ENCODE measurements around the gene KCNJ4.
A peak's percentile ranks its signal among the peaks of the same experiment; 100 is the strongest.
"Not testable (repeated sequence)": the region's sequence is repeated elsewhere in the genome, so short reads cannot be mapped to it uniquely, and the experiment has no call there.

Gene KCNJ4

DNA sequence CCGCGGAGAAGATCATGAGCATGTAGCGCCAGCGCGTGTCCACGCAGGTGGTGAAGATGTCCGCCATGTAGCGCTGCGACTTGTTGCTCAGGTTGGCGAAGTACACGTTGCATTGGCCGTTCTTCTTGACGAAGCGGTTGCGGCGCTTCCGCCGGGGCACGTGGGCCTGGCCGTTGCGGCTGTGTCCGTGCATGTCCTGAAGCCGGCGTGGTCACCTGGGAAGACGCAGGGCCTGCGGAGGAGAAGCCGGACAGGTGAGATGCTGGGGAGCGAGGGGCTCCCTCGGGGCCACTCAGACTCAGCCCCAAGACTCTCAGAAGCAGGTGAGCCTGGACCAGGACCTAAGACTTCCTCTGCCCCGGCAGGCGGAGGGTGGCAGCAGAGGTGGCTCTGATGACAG, 27.1 kb downstream of the KCNJ4 start:
- no peak for DNase-seq

DNA sequence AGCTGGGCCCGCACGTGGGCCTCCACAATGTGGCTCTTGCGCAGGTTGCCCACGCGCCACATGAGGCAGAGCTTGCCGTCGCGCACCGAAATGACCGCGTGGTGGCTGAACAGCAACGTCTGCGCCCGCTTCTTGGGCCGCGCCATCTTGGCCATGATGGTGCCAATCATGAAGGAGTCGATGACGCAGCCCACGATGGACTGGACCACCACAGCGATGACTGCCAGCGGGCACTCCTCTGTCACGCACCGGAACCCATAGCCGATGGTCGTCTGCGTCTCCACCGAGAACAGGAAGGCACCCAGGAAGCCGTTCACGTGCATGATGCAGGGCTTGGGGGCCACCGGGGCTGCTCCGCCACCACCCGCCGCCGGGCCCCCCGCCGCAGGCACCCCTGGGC, 27.5 kb downstream of the KCNJ4 start:
- no peak for DNase-seq

DNA sequence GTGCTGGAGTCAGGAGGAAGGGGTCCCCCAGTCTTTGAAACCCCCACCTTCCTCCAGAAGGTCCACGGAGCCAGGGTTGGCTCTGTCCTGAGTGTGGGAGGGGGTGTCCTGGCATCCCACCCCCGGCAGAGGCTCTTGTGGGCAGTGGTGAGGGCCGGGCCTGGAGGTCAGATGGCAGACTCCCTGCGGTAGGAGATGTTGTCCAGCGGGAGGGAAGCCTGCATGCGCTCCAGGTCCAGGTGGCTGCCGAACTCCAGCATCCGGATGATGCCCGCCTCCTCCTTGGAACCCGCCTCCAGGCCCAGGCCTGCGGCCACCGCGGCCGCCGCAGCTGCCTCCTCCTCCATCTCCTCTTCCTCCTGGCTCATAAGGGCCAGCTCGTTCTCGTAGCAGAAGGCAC, 28.4 kb downstream of the KCNJ4 start:
- no peak for DNase-seq

DNA sequence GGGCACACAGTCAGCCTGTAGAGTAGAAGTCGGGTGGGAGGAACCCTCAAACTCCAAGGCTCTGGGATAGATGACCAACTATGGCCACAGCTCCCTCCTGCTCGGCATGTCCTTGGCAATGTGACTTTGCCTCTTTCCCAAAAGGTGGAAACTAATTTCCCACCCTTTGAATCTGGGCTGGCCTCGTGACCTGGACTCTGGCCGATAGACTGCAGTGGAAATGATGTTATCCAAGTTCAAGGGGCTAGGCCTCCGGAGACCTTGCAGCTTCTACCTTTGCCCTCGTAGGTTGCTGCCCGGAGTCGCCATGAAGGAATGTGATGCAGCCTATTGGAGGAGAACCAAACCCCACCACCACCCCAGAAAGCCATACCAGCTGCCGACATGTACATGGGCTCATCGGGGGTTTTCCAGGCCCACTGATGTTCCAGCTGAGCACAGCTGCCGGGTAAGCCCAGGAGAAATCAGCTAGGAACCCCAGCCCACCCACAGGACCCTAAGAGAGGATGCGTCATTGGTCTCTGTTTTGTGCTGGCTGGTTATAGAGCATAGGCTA, 30.4 kb downstream of the KCNJ4 start:
- DNase-seq, result no peak

DNA sequence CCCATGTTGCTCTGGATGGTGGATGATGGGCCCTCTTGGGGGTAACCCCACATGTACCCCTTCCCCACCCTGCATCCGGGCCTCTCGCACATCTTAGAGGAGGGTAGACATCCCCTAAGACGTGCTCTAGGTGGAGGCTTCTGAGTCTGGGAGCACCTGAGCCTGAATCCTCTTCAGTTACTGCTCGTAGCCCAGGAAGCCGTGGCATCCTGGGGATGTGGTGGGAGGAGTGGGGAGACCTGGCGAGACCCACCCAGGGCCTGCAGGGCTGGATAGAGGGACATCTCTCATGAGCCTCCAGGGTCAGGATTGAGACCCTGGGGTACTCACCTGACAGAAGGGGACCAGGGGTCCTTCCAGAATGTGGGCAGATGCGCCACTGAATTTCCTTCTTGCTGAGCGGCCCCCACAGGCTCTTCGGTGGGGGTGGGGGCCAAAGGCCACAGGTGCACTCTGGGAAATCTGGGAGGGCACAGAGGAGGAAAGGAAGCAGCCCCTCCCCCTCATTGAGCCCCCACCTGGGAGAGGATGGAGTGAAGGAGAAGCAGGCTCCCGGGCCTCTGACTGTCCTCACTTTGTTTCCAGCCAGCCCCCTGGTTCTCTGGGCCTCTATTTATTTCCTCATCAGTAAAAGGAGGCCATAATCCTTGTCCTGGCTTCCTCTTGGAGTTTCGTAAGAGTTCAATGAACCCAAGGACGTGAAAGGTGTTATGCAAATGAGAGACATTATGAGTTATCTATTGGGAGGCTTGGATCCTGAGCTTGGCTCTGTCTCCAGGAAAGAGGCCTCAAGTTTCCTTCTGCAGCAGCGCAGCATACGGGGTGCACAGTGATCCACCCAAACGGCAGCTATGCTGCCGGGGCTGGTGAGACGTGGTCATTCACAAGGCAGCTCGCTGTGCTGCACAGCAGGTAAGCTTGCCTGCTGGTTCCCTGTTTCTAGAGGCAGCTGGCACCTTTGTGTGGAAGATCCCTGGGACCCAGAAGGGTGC, 31.2 kb downstream of the KCNJ4 start:
- DNase-seq, result no peak

DNA sequence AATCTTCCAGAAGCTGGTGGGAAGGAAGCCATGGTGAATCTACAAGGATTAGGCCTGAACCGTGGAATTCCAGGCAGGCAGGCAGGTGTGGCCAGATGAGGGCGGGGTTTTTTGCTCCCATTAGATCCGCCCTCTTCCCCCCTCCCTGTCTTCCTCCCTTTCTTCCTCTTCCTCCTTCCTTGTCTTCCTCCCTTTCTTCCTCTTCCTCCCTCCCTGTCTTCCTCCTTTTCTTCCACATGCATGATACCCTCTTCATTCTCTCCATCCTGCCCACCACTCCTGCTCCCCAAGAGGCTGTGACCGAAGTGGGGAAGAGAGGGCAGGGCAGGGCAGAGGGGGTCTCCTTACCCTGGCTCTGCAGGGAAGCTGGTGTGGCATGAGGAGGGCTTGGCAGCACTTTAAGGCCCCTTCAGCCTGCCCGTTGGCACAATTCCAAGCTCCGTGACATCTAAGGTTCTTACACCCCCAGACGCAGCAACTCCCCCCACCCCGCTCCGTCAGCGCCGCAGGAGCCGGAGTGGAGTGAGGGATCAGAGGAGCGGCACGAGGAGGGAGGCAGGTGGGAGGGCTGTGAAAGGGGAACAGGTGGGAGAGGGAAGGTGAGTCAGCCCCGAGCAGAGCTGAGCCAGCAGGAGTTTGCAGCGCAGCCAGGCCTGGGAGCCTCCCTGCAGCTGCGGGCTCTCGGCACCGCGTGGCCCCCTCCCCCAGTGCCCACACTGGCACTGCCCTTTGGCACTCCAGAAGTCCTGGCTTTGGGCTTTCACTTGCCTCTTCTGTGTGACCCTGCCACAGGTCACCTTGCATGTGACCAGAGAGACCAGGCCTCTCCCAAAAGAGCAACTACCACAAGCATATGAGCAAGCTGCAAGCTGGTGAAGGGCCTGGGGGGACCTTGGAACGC, 32.1 kb downstream of the KCNJ4 start:
- no peak for DNase-seq

DNA sequence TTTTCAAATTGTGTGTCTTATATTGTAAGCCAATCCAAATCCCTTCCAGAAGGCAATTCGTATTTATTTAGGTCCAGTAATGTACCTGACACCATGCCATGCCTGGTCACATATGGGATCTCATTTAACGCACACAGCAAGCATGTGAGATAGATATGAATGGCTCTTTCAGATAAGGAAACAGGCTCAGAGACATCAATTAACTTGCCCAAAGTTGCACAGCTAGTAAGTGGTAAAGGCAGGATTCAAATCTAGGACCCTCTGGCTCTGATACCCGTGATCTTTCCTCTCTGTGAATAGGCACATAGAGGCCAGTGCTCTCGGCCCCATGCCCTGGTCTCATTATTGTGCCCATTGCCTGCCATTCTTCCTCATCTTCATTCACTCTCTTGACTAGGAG, 34.3 kb downstream of the KCNJ4 start:
- DNase-seq, result no peak

DNA sequence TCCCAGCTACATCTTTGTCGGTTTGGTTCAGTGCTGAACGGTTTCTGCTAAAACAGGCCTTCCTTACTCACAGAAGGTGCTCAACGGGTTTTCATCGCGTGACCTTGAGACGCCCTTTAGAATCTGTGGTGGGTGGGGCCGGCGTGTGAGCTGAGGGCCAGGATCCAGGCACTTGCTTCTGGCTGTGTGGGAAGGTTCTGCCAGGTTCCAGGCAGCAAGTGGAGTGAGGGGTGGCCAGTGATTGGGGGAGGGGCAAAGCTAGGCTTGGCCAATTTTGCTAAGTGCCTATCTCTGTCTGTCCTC, 35.2 kb downstream of the KCNJ4 start:
- DNase-seq, result no peak

DNA sequence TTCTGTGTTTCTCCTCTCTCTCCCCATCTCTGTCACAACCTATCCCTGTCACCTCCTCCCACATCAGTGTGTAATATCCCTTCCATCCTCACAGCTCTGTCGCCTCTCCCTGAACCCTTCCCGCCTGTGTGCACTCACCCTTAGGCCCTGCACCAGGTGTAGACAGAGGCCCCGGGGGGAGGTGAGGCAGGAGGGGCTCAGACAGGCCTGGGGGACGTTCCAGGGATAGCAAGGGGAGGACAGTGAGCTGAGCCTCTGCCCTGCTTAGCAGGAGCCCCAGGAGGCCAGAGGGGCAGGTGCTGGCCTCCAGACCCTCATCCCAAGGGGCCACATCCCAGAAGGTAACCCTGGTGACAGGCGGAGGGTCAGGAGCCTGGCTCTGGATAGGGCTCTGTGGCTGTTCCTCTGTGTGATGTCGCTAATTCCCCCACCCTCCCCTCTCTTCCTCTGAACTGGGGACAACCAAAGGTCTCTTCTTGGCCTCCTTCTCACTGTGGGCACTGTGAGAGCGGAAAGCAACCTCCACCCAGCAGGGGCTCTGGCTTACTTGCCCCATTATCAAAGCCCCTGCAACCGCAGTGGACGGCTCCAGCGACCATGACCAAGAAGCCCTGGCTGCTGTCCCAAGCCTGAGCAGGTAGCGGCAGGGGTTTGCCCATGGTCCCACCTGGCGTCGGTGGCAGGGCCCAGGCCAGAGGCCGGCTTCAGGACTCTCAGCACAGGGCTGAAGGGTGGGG, 35.7 kb downstream of the KCNJ4 start:
- DNase-seq, result no peak

DNA sequence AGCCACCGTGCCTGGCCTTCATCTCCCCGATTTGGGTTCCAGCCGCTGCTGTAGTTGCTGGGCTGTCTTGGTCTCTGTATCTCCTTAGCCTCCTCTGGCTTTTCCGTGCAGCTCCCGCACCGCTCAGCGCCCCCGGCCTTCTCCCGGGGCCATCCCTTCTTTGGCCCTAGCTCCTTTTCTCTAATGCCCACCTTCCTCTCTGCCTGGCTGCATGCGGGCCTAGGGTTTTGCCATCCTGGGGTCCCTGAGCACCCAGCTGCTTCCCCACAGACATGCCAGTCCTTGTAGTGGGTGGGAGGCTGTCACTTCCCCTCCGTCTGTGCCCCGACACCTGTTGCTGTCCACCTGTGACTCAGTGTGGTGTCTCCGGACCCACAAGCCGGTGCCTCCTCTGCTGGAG, 36.4 kb downstream of the KCNJ4 start:
- no peak for DNase-seq

DNA sequence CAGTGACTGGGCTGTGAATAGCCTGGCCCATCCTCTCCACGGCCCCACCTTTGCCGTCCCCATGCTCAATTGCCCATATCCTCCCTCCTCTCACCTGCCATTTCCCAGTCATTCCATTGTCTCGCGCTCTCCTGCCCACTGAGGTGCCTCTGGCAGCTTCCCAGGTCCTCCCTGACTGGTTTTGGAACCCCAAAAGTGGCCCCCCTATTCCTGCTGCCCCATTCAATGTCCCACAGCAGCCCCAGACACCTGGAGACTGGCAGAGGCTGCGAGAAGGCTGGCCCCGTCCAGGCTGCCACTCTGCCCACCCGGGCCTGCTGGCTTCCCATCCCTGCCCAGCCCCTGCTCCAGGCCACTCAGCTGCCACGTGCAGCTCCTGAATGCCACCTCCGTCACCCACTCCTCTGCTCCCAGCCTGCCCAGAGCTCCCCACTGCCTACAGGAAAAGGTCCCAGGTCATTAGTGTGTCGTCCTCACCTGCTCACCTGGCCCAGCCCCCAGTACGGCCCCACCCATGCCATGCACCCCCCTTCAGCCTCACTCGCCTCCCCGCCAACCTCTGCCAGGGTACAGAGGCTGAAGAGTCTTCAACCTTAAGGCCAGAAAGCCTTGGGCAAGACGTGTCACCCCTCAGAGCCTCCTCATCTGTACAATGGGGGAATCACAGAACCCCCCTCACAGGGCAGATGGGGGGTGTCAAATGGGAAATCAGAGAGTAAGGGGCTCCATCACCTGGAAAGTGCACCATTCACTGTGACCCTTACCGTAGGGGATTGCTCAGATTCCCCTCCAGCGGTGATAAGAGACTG, 37.5 kb downstream of the KCNJ4 start:
- no peak for DNase-seq

DNA sequence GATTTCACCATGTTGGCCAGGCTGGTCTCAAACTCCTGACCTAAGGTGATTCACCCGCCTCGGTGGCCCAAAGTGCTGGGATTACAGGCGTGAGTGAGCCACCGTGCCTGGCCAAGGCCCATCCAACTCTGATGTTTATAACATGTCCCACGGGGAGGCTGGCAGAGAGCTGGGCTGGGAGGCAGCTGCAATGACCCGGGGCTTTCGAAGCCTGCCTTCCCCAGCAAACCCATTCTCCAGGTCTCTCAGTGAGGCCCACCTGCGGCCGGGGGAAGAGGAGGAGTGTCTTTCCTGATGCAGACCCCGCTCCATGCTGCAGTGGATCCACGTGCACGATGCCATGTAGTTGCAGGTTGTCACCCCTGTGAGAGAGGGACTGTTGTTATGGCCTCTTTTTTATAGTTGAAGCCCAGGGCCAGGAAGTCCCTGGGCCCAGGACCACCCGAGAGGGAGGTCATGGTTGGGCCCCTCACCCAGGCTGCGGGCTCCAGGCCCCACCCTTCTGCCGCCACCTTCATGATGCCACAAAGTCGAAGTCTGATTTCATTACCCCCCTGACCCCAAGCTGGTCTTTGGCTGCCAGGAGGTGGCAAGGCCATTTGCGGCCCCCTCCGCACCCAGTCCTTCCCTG, 38.3 kb downstream of the KCNJ4 start:
- no peak for DNase-seq

DNA sequence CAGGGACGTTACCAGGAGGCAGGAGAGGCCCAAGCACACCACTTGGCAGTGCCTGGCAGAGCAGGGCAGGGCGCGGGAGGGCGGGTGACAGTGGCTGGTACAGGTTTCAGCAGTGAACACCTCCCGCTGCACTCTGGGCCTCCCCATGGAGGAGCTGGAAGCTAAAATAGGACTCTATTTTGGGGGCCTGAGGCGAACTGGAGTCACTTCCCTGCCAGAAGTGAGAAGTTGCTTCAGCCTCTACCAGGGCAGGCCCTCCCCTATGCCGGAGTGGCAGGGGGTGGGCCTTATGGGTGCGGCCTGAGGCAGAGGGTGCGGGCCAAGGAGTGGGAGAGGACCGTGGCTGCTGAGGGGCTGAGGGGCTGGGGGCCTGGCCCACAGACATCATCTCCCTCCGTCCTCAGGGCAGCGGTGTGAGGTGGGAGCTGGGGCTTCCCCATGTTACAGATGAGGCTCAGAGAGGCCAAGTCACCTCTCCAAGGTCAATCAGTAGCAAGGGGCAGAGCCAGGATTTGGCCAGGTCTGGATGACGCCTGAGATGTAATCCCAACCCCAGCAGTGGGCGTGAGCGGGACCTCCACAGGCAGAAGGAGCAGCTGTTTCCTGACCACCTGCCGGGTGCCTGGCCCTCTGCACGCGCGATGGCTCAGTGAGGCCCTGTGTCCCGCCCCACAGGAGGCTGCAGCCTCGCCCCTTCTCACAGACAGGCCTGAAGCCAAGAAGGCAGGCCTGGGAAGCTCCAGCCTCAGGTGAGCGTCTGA, 39.3 kb downstream of the KCNJ4 start:
- no peak for DNase-seq

DNA sequence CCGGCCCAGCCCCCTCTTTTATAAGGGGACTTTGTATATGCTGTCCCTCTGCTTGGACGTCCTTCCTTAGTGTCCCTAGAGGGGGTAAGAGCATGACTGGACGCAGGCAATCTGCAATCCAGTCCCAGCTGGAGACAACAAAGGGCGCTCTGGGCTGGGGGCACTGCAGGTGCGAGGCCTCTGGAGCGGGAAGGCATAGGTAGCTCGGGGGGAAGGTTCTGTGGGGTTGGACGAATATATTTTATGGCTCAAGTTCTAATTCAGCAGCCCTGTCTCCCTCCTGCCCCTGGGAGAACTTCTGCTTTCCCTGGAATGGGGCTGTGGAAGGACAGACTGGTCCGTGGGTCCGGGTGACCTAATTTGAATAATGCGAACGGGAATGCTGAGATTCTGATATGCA, 40.0 kb downstream of the KCNJ4 start:
- no peak for DNase-seq

DNA sequence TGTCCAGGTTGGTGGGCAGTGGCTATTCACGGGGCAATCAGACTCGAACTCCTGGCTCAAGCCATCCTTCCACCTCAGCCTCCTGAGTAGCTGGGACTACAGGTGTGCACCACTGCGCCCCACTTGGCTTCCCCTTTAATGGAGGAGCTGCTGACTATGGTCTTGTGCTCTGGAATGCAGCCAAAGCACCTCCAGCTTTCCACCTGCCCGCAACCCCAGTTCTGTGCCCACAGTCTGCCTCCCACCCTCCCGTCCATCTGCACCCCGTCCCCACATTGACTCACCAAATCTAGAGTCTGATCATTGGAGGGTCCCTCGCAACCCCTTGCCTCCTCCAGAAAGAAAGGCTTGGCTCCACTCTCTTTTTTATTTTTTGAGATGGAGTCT, 41.0 kb downstream of the KCNJ4 start:
- no peak for DNase-seq

DNA sequence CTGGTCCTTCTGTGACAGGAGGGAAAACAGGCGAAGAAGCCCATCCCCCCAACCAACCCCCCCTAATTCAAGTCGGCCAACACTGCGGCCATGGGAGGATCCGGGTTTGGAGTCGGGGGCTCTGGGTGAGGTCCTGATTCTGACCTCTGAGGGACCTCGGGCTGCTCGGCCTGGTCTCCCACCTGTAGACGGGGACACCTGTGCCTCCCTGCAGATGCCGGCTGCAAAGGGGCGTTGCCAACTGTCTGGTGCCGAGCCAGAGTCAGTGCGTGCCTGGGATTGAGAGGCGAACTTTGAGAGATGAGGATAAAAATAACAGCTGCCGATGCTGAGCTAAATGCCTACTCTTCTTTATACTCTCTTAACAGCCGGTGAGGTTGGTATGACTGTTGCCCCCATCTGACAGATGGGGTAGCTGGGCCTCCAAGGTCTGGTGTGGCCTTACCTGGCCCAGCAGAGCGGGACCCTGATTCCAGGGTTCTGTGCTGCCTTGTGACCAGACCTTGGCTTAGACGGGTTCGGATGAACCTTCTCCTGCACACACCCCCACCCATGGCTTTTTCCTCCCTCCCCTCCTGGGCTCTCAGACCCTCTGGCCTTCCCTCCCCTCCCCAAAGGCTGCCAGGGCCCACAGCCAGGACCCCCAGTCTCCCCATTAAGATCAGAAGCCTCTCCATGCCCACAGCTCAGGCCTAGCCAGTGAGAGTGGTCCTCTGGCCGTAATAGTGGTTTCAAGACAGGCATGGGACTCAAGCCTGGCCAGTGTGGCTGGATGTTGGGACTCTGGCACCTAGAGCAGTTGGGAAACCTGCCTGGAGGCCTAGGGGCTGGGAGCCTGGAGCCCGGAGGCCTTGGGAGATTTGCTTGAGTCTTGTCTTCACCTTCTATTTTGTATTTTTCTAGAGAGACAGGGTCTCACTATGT, 41.7 kb downstream of the KCNJ4 start:
- no peak for DNase-seq

DNA sequence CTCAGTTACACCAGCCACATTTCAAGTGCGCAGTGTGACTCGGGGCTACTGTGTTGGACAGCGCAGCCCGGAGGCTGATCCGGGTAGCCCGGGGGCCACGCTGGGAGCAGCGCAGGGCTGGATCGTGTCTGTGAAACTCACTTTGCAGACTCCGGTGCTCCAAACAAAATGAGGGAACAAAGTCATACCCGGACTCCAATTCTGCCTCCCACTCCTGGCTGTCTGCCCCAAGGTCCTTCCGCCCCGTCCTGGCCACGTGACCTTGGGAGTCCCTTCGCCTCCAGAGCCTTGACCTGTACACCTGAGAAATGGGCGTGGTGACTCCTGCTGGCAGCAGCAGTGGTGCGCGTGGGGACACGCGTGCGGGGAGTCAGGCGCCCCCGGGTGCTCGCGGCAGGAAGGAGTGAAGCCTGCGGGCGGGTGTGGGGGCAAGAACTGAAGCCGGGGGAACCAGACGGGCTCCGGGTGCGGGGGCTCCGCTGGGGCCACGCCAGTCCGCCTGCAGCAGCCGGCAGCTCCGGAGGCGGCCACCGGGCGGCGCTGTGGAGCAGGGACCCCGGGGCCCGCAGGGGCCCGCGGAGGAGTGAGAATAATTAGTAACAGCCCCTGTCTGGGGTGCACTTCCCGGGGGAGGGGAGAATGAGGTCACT, 42.4 kb downstream of the KCNJ4 start:
- DNase-seq, result peak; percentile 35

DNA sequence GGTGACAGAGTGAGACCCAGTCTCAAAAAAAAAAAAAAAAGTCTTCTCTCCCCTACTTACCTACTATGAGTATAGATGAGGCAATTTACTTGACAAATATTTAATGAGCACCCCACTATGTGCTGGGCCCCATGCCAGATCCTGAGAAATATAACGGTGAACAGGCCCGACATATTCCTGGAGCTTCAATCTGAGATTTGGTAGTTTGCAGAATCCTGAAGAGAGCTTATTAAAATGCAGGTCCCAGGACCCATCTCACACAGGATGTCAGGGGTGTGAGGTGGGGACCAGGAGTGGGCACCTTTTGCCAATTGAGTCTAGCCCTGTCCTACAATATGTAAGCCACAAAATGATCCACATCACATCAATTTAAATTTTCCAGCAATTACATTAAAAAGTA, 44.0 kb downstream of the KCNJ4 start:
- no peak for DNase-seq

DNA sequence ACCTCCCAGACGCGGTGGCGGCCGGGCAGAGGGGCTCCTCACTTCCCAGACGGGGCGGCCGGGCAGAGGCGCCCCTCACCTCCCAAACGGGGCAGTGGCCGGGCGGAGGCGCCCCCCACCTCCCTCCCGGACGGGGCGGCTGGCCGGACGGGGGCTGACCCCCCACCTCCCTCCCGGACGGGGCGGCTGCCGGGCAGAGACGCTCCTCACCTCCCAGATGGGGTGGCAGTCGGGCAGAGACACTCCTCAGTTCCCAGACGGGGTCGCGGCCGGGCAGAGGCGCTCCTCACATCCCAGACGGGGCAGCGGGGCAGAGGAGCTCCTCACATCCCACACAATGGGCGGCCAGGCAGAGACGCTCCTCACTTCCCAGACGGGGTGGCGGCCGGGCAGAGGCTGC, 45.1 kb downstream of the KCNJ4 start:
- DNase-seq, result not testable (repeated sequence)

Data from retina (tissue), 1 donor.